ENCODE data around the gene PRAMEF20.
"Not testable (repeated sequence)": the region's sequence is repeated elsewhere in the genome, so short reads cannot be mapped to it uniquely, and the experiment has no call there.

DNA sequence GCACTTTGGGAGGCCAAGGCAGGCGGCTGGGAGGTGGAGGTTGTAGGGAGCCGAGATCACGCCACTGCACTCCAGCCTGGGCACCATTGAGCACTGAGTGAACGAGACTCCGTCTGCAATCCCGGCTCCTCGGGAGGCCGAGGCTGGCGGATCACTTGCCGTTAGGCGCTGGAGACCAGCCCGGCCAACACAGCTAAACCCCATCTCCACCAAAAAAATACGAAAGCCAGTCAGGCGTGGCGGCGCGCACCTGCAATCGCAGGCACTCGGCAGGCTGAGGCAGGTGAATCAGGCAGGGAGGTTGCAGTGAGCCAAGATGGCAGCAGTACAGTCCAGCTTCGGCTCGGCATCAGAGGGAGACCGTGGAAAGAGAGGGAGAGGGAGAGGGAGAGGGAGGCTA is 14.9 kb upstream of the PRAMEF20 start:
- TF ChIP-seq PATZ1 (CRISPR knock-in tag; IDR thresholded peaks at IDR 0.05; ENCODE audit: borderline replicate concordance); ISL1 (CRISPR knock-in tag; IDR thresholded peaks at IDR 0.05); ZFP3 (CRISPR knock-in tag; IDR thresholded peaks at IDR 0.05); BACH2 (CRISPR knock-in tag; IDR thresholded peaks at IDR 0.05; ENCODE audit: borderline replicate concordance); CSDC2 (CRISPR knock-in tag; IDR thresholded peaks at IDR 0.05): not testable (repeated sequence)
- TF ChIP-seq, protein P1, sequence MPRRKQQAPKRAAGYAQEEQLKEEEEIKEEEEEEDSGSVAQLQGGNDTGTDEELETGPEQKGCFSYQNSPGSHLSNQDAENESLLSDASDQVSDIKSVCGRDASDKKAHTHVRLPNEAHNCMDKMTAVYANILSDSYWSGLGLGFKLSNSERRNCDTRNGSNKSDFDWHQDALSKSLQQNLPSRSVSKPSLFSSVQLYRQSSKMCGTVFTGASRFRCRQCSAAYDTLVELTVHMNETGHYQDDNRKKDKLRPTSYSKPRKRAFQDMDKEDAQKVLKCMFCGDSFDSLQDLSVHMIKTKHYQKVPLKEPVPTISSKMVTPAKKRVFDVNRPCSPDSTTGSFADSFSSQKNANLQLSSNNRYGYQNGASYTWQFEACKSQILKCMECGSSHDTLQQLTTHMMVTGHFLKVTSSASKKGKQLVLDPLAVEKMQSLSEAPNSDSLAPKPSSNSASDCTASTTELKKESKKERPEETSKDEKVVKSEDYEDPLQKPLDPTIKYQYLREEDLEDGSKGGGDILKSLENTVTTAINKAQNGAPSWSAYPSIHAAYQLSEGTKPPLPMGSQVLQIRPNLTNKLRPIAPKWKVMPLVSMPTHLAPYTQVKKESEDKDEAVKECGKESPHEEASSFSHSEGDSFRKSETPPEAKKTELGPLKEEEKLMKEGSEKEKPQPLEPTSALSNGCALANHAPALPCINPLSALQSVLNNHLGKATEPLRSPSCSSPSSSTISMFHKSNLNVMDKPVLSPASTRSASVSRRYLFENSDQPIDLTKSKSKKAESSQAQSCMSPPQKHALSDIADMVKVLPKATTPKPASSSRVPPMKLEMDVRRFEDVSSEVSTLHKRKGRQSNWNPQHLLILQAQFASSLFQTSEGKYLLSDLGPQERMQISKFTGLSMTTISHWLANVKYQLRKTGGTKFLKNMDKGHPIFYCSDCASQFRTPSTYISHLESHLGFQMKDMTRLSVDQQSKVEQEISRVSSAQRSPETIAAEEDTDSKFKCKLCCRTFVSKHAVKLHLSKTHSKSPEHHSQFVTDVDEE (CRISPR knock-in tag; IDR thresholded peaks at IDR 0.05), result not testable (repeated sequence)
